Type B pancreatic cell (in vitro differentiated cells): ENCODE results near the gene DCAKD. TPM values are rescaled to one million over a fixed set of nuclear protein-coding genes. Genes with fewer than 3 reads are reported as not detected.

Experiments
- DNase-seq: peaks from one replicate; pipeline ENCODE4 v3.0.0; 2021; ENCODE audit warnings: mixed read lengths; ENCODE audit not compliant: unreplicated experiment; ENCODE audit errors: extremely low spot score
- H3K27ac Mint-ChIP-seq: 2 replicates; pipeline ENCODE4 v1.8.0; 2021; ENCODE audit warnings: mild to moderate bottlenecking, mixed read lengths
- H3K27me3 Mint-ChIP-seq: 2 replicates; pipeline ENCODE4 v1.8.0; 2021; ENCODE audit warnings: mixed read lengths
- H3K36me3 Mint-ChIP-seq: 2 replicates; pipeline ENCODE4 v1.8.0; 2021; ENCODE audit warnings: mixed read lengths
- H3K4me1 Mint-ChIP-seq: one replicate; pipeline ENCODE4 v1.8.0; 2021; ENCODE audit warnings: mixed read lengths; ENCODE audit not compliant: unreplicated experiment
- H3K4me3 Mint-ChIP-seq: 2 replicates; pipeline ENCODE4 v1.8.0; 2021; ENCODE audit warnings: mild to moderate bottlenecking, mixed read lengths
- H3K9me3 Mint-ChIP-seq: 2 replicates; pipeline ENCODE4 v1.8.0; 2021; ENCODE audit warnings: mixed read lengths
- total RNA-seq: library from RNA; stranded (reverse); gene quantifications from 2 replicates; pipeline ENCODE4 v1.2.1, GENCODE V29; 2021; ENCODE audit warnings: low replicate concordance
- TF ChIP-seq, protein P1 (sequence below): fragments of 200-600 bp; sonication (generic); conservative IDR thresholded peaks from 2 replicates; pipeline ENCODE4 v1.5.0; 2021; ENCODE audit warnings: antibody characterized with exemption, mild to moderate bottlenecking

The DCAKD gene
- total RNA-seq, 1 donor from 2014 or later = 57.5 TPM

DNA sequence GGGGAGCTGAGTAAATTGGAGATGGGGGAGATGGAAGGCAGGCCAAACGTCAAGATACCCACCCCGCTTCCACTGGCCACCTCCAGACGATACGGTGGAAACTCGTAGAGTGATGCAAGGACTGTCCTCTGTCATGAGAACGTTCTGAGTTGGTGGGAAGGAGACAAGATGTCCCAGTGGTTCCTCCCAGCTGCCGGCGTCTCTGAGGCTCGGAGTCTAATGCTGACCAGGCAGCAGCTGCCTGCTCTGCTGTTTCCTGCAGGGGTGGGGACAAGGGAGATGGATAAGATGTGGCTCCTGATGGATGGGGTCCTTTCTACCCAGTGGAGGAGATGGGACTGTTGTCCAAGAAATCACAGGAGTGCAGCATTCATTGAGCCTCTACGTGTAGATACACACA, 55.1 kb downstream of the DCAKD start:
- H3K4me1 Mint-ChIP-seq = peaks cover 3% of the 10 kb centered on the region
- peaks cover 7% of the 10 kb centered on the region for H3K9me3 Mint-ChIP-seq
- H3K27ac Mint-ChIP-seq = no peak overlapping the region
- TF ChIP-seq, protein P1, sequence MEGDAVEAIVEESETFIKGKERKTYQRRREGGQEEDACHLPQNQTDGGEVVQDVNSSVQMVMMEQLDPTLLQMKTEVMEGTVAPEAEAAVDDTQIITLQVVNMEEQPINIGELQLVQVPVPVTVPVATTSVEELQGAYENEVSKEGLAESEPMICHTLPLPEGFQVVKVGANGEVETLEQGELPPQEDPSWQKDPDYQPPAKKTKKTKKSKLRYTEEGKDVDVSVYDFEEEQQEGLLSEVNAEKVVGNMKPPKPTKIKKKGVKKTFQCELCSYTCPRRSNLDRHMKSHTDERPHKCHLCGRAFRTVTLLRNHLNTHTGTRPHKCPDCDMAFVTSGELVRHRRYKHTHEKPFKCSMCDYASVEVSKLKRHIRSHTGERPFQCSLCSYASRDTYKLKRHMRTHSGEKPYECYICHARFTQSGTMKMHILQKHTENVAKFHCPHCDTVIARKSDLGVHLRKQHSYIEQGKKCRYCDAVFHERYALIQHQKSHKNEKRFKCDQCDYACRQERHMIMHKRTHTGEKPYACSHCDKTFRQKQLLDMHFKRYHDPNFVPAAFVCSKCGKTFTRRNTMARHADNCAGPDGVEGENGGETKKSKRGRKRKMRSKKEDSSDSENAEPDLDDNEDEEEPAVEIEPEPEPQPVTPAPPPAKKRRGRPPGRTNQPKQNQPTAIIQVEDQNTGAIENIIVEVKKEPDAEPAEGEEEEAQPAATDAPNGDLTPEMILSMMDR = no peak
- H3K27me3 Mint-ChIP-seq = peaks cover 21% of the 10 kb centered on the region
- H3K4me3 Mint-ChIP-seq = no peak overlapping the region
- H3K36me3 Mint-ChIP-seq = no peaks in the 10 kb centered on the region
- no peak for DNase-seq

DNA sequence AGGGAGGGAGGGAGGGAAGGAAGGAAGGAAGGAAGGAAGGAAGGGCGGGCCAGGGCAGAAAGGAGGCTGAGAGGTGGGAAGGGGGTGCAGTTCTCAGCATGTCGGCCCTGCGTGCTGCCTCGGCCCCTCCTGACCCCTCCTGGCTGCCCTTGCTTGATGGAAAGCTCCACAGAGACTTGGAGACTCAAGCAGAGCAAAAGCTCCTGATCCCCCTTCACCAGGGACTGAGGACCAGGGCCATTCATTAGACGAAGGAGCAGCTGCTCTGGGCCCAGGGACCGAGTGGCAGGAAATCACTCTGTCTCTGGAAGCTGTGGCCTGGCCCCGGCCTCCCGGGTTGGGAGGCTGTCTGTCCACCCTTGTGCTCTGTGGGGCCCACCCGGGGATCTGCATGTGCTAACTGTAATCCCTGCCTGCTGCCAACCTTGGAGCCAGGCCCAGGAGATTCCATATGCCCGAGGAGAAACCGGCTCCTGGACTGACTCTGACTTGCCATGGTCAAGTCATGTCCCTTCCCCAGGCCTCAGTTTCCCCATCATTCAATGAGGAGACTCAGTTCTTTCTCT, 55.9 kb downstream of the DCAKD start:
- H3K27me3 Mint-ChIP-seq = peaks cover 21% of the 10 kb centered on the region
- peaks cover 3% of the 10 kb centered on the region for H3K4me1 Mint-ChIP-seq
- TF ChIP-seq, protein P1 = no peak
- DNase-seq = no peak
- H3K4me3 Mint-ChIP-seq = no peak overlapping the region
- no peak overlapping the region for H3K27ac Mint-ChIP-seq
- no peaks in the 10 kb centered on the region for H3K36me3 Mint-ChIP-seq
- H3K9me3 Mint-ChIP-seq = peaks cover 7% of the 10 kb centered on the region

DNA sequence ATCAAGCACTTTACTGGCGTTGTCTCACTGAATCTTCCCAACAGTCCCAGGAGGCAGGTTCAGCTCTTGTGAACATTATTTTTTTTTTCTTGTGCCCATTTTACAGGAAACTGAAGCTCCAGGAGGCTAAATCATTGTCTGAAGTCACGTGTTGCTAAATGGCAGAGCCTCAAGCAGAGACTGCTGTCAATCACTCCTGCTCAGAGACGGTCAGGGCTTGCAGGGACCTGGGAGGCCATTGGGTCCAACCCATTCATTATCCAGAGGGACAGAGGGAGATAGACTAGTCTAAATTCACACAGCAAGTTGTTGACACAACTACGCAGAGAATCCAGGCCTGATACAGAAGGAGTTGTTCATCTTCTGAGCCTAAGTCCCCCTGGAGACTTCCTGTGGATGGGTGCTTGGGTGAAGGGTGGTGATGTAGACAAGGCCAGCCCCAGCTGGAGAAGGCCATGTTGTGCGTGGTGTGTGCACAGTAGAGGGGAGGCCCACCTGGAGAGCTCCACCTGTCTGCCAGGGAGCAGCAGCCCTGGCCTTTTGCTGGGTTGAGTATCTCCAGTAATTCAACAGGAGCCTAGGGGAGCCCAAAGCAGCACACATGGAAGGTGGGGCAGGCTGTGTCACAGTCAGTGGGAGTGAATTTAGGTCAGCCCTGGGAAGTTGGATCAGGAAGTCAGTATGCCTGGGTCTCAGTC, 59.0 kb downstream of the DCAKD start:
- H3K4me1 Mint-ChIP-seq = peaks cover 4% of the 10 kb centered on the region
- TF ChIP-seq, protein P1 = no peak
- no peak overlapping the region for H3K4me3 Mint-ChIP-seq
- H3K27me3 Mint-ChIP-seq = peaks cover 29% of the 10 kb centered on the region
- DNase-seq = no peak
- no peak overlapping the region for H3K27ac Mint-ChIP-seq
- H3K9me3 Mint-ChIP-seq = no peaks in the 10 kb centered on the region
- no peaks in the 10 kb centered on the region for H3K36me3 Mint-ChIP-seq

DNA sequence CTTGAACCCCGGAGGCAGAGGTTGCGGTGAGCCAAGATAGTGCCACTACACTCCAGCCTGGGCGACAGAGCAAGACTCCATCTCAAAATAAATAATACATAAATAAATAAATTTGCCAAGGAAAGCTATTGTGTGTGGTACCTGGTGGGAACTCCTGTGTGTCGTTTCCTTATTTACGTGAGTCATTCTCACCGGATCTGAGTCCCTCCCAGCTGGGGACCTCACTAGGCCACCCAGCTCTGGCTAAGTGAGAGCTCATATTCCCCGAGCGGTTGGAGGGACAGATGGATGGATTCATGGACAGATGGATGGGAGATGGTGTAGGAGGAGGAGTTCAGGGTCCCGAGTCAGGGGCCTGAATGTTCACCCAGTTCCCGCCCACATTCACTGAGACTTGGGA, 60.4 kb downstream of the DCAKD start:
- H3K27ac Mint-ChIP-seq = no peak overlapping the region
- no peak overlapping the region for H3K4me3 Mint-ChIP-seq
- DNase-seq = no peak
- H3K9me3 Mint-ChIP-seq = no peaks in the 10 kb centered on the region
- peaks cover 31% of the 10 kb centered on the region for H3K27me3 Mint-ChIP-seq
- H3K36me3 Mint-ChIP-seq = no peaks in the 10 kb centered on the region
- peaks cover 4% of the 10 kb centered on the region for H3K4me1 Mint-ChIP-seq
- TF ChIP-seq, protein P1 = no peak

DNA sequence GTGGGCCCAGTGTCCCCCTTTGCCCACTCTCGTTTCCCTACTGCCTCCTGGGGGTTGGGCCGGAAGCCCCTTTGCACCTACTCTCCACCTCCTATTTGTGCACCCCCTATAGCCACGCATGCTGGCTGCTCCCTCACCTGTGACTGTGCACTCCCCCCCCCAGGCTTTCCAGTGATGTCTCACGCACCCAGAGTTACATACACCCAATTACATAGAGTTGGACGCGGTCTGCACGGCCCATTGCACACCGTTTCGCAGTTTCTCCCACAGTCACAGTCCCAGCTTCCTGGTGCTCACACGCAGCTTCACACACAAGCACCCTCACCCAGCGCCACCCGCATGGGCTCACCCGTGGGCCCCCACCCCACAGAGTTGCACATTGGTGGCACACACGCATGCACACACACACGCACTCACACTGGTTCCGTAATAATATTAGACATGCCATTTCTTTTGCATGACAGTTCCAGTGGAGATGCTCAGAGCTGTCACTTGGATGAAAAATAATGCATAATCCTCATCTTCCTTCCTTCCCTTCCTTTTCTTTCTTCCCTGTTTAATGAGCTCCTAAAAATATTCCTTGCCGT, 61.8 kb downstream of the DCAKD start:
- DNase-seq = no peak
- Mint-ChIP-seq H3K27ac (no peak overlapping the region), H3K36me3 (no peaks in the 10 kb centered on the region), H3K27me3 (peaks cover 40% of the 10 kb centered on the region), H3K4me1 (peaks cover 4% of the 10 kb centered on the region), H3K9me3 (no peaks in the 10 kb centered on the region), H3K4me3 (no peak overlapping the region)
- TF ChIP-seq, protein P1 = no peak
